HG02610 (cell line): ENCODE data around the gene GPR132.

Experiments
- ATAC-seq: cut with Tn5 transposase; IDR thresholded peaks from one replicate; pipeline ENCODE4 v1.9.1; 2021; ENCODE audit warnings: mild to moderate bottlenecking, moderate library complexity; ENCODE audit not compliant: unreplicated experiment

Gene GPR132

DNA sequence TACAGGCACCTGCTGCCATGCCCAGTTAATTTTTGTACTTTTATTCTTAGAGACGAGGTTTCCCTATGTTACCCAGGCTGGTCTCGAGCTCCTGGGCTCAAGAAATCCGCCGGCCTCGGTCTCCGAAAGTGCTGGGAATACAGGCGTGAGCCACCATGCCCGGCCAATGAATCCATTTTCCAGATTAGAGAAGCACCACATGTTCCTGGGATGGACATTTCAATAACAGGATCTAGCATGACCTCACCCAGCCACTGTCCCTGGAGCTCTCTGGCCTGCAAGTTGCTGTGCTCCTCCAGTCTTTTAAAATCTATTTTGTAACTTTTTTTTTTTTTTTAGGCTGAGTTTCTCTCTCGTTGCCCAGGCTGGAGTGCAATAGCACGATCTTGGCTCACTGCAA, 2.2 kb downstream of the GPR132 start:
- ATAC-seq = no peak

DNA sequence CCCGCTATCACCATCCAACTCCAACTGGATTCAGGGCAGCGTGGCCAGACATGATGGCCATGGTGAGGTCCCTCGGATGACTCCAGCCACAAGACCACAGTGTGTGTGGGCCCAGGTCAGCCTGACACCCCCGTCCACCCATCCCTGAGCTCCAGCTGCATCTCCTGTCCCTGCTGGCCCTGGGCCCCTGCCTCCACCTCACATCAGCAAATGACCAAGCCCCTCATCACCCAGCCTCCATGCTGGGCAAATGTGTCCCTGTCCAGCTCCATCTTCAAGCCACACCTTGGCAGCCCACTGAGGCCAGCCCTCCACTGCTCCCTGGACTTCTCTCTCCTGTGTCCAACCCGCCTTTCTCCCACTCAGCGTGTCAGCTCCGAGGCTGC, 3.2 kb downstream of the GPR132 start:
- ATAC-seq = no peak

DNA sequence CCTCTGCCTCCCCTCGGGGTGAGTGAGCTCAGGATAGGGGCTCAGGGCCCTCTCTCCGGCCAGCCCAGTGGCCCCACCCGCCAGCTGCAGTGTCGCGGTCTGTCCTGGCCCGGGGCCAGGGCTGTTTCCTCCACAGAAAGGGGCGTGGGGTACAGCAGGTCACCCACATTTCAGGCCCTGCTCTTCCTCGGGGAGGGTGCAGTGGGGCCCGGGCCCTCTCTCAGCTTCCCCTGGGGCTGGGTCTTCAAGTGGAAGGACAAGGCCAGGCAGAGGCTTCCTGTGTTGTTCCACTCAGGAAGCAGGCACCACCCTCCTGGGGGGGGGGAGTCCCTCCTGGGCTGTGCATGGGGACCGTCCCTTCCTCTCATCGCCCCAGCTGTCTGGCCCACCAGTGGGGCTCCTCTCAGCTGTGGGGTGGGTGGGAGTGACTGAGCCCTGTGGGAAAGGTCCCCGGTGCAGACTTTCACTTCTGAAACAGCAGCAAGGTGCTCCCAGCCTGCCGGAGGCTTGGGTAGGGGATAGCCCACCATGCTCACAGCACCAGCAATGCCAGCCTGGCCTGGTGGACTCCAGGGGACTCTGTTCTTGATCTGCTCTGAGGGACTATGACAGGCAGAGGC, 3.7 kb downstream of the GPR132 start:
- ATAC-seq = peak; percentile 28

DNA sequence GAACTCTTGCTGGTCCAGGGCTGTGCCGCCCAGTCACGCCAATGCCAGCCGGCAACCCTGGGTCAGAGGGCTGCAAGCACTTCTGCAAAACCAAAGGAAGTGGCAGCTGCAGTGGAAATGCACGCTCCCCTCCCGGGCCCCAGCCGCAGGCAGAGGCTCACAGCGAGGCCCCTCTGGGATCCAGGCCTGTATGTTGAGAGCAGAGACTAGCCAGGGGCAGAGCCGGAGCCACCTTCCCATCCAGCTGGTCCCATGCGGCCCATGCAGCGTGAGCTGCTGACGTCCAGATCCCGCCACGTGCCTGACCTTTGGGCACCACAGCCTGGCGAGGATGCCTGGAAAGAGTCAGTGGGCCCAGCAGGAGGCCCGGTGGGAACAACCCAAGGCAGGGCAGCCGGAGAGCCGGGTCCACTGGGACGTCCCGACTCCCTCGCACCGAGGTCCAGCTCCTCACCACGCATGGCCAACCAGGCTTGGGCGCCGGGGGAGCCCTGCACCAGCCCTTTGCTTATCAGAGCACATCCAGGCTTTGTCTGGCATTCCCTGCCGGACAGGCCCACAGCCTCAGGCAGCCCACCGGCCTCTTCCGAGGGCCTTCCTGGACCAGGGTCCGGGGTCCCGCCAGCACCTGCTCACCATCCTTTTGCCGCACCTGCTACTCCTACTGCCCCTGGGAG, 4.3 kb downstream of the GPR132 start:
- no peak for ATAC-seq

DNA sequence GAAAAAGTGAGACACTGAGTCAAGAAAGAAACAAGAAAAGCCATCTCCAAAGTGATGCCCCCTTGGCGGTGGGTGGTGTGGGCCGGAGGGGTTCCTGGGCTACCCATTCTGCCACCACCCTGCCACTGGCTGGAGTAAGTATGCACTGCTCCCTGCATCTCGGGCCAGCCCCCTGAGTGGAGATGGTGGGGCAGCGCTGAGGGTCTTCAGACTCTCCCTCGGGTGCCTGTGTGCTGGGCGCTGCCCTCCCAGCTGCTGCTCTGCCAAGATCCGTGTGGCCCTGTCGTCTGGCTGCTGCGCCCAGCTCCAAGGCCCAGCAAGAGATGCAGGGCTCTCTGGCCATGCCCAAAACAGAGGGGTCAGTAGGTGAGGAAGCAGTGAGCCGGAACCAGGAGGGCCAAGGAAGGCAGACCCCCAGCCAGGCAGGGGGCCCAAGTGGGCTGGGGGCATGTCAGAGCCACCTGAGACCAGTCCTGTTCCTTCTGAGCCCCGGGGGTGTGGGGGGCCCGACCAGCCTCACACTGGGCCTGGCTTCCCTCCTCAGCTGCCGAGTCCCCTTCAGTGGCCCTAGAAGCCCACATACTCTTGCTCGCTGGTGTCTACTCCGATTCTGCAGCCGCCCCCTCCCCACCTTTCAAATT, 5.2 kb downstream of the GPR132 start:
- no peak for ATAC-seq

DNA sequence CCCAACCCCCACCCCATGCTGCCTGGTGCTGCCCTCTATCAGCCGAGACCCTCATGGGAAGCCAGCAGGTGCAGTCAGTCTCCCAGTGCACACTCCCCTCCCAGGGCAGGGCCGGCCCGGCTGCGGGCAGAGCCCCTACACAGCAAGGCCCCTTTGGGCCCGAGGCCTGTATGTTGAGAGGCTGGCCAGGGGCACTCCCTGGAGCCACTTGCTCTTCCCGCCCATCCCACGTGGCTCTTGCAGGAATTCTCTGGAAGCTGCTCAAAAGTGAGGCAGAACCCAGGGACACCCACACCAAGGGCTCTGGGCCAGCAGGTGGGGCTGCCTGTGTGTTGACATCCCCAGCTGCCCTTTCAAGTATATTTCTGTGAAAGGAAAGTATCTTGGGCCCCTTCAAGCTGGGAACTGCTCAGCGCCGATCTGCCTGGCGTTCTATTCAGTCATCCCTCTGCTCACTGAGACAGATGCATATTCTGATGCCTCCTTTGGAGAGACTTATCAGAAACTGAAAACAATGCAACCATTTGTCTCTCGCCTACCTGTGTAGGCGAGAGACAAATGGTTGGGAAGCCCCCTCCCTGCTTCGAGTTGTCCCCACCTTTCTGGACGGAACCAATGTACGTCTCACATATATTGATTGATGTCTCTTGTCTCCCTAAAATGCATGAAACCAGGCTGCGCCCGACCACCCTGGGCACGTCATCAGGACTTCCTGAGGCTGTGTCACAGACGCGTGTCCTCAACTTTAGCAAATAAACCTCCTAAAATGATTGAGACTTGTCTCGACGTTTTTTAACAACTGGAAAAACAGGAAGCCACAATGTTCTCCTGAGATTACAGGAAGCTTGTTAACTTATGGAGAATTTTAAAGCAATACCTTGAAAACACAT, 6.0 kb downstream of the GPR132 start:
- ATAC-seq = no peak

DNA sequence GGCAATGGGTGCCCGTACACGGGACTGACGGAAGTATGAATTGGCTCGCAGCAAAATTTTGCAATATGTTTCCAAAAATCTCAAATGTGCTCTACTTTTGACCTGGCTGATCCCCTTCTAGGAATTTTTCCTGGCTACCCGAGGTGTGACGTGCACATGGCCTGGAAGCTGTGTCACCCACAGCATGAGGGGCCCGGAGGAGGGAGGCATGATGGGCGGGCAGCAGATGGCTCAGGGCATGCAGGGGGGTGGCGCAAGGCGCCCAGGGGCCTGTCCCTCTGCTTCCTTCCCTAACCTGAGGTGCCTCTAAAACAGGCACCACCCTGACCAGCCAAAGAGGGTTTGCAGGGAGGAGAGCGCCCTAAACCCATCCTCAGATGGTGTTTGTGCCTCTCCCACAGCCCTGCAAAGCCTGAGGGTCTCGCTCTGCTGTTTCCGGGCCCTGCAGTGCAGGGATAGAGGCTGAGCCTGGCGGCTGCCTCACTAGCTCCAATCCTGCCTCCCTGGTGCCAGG, 6.7 kb downstream of the GPR132 start:
- no peak for ATAC-seq

DNA sequence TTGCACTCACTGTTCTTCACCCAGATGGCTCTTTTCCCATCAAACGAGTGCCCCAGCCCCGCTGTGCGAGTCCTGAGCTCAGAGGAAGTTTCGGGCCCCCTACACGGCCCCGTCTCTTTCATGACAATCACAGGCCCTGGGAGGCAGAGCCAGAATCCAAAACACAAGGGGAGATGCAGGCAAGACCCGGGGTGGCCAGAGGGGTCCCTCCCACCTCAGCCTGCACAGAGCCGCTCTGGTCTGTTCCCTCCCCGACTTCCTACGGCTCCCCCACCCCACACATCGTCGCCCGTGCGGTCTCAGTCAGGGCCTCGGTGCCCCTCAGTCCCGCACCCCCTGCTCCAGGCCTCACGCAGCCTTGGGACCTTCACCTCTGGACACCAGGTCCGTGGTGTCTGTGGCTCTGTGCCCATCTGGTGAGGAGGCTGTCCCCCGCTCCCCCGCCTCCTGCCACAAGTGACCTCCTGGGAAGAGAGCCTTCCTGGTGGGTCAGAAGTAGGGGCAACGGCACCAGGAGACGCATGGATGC, 8.9 kb downstream of the GPR132 start:
- no peak for ATAC-seq

DNA sequence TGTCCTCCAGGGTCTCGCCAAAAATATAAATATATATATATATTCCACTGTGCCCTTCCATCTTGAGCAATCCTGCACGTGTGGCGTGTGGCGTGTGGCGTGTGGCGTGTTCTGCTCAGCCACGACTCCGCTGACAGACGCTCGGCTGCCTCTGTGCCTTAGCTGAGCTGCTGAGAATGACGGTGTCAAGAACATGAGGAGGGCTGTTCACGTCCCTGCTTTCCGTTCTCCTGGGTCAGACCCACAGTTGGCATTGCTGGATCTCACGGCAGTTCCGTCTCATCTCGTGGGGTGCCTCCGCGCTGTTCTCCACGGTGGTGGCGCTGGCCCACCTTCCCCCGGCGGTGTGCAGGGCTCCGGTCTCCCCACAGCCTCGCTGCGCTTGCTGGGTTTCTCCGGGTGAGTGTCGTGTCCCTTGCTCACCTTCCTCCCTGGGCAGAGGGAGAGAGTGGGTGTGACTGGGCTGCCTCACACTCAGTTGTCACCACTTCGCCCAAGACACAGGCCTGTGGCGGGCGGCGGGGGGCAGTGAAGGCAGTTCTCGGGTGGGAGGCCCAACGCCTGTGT, 9.4 kb downstream of the GPR132 start:
- no peak for ATAC-seq

DNA sequence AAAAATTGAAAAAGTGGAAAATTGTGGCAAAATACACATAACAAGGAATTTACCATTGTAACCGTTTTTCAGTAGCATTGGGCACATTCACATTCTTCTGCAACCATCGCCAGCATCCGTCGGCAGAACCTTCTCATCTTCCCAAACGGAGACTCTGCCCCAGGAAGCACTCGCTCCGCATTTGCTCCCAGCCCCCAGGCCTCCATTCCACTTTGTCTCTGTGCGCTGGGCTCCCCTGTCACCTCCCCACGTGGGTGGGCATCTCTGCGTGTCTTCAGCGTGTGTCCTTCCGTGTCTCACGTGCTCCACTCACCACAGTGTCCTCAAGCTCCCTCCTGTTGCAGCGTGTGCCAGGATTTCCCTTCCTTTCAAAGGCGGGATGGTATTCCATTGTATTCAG, 9.9 kb downstream of the GPR132 start:
- ATAC-seq = no peak

DNA sequence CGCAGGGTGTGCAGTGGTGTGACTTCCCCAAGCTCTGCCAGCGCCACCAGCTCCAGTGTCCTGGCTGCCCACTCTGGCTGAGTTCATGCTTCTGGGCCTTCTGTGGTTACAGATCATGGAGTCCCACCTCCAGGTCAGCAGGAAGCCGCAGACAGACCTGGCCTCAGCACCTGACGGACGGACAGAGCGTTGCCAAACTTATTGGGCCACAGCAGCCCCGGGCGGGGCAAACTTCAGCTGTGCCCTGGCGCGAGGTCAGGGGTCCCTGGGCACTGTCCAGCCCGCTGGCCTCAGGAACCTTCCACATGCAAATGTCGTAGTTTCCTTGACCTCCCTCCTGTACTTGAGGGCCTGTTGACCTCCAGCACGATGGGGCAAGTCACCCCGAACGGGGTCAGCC, 11.2 kb downstream of the GPR132 start:
- no peak for ATAC-seq

DNA sequence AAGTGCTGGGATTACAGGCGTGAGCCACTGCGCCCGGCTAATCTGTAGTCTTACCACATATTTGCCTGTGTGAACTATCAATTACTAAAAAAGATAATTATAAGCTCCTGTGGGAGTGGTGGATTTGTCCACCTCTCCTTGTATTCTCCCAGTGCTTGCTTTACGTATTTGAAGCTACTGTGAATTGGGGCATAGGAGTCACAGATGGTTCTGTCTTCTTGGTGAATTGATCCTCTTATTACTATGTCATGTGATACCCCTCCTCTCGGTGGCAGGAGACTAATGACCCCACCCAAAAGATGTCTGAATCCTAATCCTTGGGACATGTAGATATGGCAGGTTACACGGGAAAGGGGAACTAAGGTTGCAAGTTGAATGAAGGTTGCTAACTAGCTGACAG, 11.8 kb downstream of the GPR132 start:
- ATAC-seq = no peak

DNA sequence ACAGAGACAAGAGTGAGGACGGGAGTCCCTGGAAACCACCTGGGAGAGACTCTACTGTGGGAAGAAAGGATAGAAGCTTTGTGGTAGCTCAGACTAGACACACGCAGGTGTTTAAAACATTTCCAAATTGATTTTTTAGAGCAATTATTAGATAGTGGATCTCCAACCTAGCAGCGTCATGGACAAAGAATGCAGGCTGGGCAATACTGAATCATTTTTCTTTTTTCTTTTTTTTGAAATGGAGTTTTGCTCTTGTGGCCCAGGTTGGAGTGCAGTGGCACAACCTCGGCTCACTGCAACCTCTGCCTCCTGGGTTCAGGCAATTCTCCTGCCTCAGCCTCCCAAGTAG, 13.1 kb downstream of the GPR132 start:
- no peak for ATAC-seq

DNA sequence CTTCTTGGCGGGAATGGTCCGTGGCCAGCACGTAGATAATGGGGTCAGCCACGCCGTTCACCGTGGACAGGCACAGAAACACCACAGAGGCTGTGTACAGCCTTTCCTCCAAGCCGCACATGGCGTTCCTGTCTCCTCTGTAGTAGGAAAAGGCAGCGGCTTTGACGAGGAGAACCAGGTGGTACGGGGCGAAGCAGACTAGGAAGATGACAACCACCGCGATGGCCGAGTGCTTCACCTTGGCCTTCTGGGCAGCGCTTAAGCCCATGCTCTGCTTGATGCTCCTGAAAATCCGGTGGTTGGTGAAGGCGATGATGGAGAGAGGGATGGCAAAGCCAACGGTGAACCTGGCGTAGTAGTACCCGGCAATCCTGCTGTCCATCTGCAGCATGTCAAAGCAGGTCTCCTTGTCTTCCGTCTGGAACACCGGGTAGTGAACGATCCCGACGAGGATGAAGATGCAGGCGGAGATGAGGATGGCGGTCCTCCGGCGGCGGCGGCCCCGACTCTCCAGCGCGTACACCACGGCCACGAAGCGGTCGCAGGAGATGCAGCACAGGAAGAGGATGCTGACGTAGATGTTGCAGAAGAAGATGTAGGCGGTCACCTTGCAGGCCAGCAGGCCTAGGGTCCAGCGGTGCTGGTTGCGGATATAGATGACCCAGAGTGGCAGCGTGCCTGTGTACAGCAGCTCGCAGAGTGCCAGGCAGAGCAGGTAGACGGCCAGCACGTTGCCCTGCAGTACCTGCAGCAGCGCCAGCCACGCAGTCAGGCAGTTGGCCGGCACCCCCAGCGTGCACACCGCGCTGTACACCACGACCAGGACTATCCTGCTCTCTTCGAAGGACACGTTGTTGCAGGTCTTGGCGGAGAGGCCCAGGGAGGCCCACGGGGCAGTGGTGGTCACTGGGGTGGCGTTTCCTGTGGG, 13.8 kb downstream of the GPR132 start:
- ATAC-seq = no peak

DNA sequence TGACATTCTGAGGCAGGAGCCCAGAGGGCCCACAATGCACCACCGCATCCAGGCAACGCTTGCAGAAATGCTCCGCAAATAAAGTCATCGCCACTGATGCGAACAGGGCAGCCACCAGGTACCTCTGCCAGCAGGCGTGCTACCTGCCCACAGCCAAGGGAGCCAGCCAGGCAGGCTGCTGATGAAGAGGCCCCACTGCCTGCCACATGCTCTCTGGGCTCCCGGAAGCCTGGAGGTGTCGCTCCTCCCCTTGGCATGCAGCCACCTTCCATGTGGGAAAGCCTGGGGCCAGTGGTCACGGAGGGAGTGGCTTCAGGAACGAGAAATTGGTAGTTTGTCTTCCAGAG, 14.7 kb downstream of the GPR132 start:
- no peak for ATAC-seq

DNA sequence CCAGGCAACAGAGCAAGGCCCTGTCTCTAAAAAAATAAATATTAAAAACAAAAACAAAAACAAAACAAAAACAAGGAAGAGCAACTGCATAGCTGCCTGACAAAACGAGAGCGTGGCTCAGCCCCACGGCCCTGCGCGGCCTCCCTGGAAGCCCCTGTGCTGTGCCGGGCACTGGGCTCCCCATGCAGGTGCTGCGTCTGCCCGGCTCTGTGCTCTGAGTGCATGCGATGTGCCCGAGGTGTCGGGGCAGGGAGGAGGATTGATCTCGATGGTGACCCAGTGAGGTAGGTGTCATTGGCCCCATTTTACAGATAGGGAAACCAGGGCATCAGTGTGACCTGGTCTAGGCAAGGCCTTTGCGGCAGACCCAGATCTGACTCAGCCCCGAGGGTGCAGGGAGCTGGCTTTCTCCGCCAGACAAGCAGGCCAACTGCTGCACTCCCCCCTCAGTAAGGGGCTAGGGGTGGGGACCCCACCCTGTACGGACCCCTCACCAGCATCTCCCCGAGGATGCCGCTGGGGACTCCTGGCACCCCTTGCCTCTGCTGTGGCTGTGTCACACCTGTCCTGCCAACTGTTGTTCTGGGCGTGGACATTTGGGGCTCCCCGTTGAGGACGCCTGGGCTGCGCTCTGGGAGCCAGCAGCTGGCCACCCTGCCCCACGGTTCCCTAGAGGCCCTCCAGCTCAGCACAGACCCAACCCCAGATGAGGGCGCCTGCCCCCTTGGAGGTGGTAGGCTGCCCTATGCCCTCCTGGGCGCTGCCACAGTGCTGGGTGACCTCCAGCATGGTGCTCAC, 15.3 kb downstream of the GPR132 start:
- ATAC-seq = no peak

DNA sequence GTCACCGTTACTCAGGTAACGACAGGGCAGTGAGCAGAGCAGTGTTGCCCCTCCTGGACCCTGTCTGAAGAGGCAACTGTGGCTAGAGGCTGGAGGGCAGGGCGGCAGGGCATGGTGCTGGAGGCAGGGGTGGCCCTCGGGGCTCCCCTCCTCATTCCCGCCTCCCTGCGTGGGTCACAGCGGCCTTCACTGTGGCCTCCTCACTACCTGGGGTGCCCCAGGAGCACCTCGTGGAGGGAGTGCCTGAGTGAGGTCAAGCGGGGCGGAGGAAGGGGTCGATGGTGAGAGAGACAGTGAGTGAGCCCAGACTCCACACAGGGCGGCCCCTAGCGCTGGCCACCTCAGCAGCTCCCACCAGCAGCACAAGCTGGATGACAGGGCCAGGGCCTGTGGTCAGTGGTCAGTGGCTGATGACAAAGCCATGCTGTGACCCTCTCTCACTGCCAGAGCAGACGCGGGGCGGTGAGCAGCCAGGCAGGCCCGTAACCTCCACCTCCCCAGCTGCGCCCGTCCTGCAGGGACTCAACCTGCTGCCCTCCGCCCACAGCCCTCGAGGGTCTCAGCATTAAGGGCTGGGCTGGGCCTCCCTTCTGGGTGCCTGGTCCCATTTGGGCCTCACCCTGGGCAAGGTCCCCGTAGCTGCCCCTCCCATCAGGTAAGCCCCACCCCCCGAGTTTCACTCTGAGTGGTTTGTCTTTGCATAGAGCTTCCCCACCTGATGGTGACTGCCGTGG, 17.8 kb downstream of the GPR132 start:
- no peak for ATAC-seq

DNA sequence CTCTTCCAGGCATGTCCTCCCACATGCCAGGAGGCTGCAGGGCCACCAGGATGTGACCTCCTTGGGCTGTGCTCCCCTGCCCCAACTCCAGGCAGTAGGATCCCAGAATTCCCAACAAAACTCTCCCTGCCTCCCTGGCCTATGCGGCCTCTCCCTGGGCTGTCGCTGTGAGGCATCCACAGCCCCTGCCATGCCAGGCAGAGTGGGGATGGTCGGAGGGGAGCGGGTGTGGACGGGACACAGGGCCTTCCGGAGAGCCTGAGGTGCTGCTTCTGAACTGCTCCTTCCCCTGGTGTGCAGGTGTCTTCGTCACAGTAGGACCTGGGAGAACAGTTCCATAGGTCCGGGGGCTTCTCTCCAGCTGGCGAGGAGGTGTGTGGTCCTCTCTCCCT, 18.3 kb downstream of the GPR132 start:
- ATAC-seq = no peak
